Vein endothelial cell (primary cell): ENCODE data around the gene CALHM6. TPM values are rescaled to one million over a fixed set of nuclear protein-coding genes. Genes with fewer than 3 reads are reported as not detected.

Experiments used
- total RNA-seq: library from RNA; depleted of rRNA; stranded (reverse); fragments of >200 nt; gene quantifications from 2 replicates; pipeline ENCODE4 v1.2.3, GENCODE V29; 2012

The CALHM6 gene
- total RNA-seq: 0.33 and 0.48 TPM in 2 replicates

GRCh38 chr6:116461331-116461931, at the start of gene CALHM6:
TSS of gene CALHM6 (plus strand) at chr6:116461375. CDS start at chr6:116461930, 555 bp downstream.

GRCh38 chr6:116511424-116512110, 50.4 kb downstream of the CALHM6 start, which contains the start of gene CALHM5:
TSS of gene CALHM5 (plus strand) at chr6:116511639. CDS start at chr6:116511697, 58 bp downstream.

Other genes with a start within 250 kb of the CALHM6 start
- gene TSPYL4, start 207.3 kb upstream of the CALHM6 start, total RNA-seq: 20.9 and 24.9 TPM in 2 replicates
- 70.2 and 72.1 TPM in 2 replicates for gene TSPYL1, start 181.4 kb upstream of the CALHM6 start, total RNA-seq
- gene DSE, start 90.4 kb upstream of the CALHM6 start, total RNA-seq: 20.3 and 24.3 TPM in 2 replicates
- 7.2 and 7.8 TPM in 2 replicates for gene CALHM5, start 50.3 kb downstream of the CALHM6 start, total RNA-seq
- gene TRAPPC3L, start 84.3 kb downstream of the CALHM6 start, total RNA-seq: 0.33 TPM in 1 of 2 replicates, not detected in the other
- 0.33 and 0.38 TPM in 2 replicates for gene CALHM4, start 92.4 kb downstream of the CALHM6 start, total RNA-seq
- 27.8 and 40.6 TPM in 2 replicates for gene RWDD1, start 110.1 kb downstream of the CALHM6 start, total RNA-seq
- gene RSPH4A, start 155.1 kb downstream of the CALHM6 start, total RNA-seq: 0.19 and 0.33 TPM in 2 replicates
- 12.4 and 15.7 TPM in 2 replicates for gene ZUP1, start 207.4 kb downstream of the CALHM6 start, total RNA-seq
- 7.5 and 10.7 TPM in 2 replicates for gene KPNA5, start 219.8 kb downstream of the CALHM6 start, total RNA-seq